Endothelial cell (in vitro differentiated cells): ENCODE results near the gene ZNF429. TPM values are rescaled to one million over a fixed set of nuclear protein-coding genes. Genes with fewer than 3 reads are reported as not detected.
A peak's percentile ranks its signal among the peaks of the same experiment; 100 is the strongest.

ENCODE experiments used
- DNase-seq: peaks from one replicate; pipeline ENCODE4 v3.0.0; 2021; ENCODE audit warnings: low spot score
- H3K27ac Mint-ChIP-seq: one replicate; pipeline ENCODE4 v1.8.0; 2021; ENCODE audit warnings: mixed read lengths, inconsistent platforms; ENCODE audit not compliant: unreplicated experiment
- H3K27me3 Mint-ChIP-seq: one replicate; pipeline ENCODE4 v1.8.0; 2021; ENCODE audit warnings: mild to moderate bottlenecking, moderate library complexity, mixed read lengths, inconsistent platforms; ENCODE audit not compliant: unreplicated experiment
- H3K36me3 Mint-ChIP-seq: one replicate; pipeline ENCODE4 v1.8.0; 2021; ENCODE audit warnings: mild to moderate bottlenecking, low read depth, mixed read lengths, inconsistent platforms; ENCODE audit not compliant: unreplicated experiment
- H3K4me1 Mint-ChIP-seq: one replicate; pipeline ENCODE4 v1.8.0; 2021; ENCODE audit warnings: mild to moderate bottlenecking, mixed read lengths, inconsistent platforms; ENCODE audit not compliant: unreplicated experiment
- H3K4me3 Mint-ChIP-seq: one replicate; pipeline ENCODE4 v1.8.0; 2021; ENCODE audit warnings: mild to moderate bottlenecking, mixed read lengths, inconsistent platforms; ENCODE audit not compliant: unreplicated experiment
- H3K9me3 Mint-ChIP-seq: one replicate; pipeline ENCODE4 v1.8.0; 2021; ENCODE audit warnings: mixed read lengths, inconsistent platforms; ENCODE audit not compliant: unreplicated experiment
- CTCF ChIP-seq: fragments of 200-600 bp; sonication (generic); IDR thresholded peaks from one replicate; pipeline ENCODE4 v1.5.0; 2021; ENCODE audit warnings: antibody characterized with exemption; ENCODE audit not compliant: unreplicated experiment
- long read RNA-seq: library from polyadenylated mRNA; unstranded; transcript quantifications from one replicate; pipeline ENCODE4 v2.0.0, GENCODE V29; 2020; ENCODE audit not compliant: unreplicated experiment
- total RNA-seq: library from RNA; stranded (reverse); fragmentation: NEBNext Ultra II Directional; extraction: Animal tissue kit (Norgen Biotek cat#: 25700); gene quantifications from one replicate; pipeline ENCODE4 v1.2.1, GENCODE V29; 2021; ENCODE audit not compliant: unreplicated experiment

ZNF429 gene
- 14.1 TPM for total RNA-seq
- long read RNA-seq, partial matches to known transcripts: 0 of 6 reads
- long read RNA-seq, other reads (novel, unspliced or antisense): 5 of 6 reads

GRCh38 chr19:21505459-21506451, at the start of gene ZNF429:
ZNF429 (plus strand) TSS chr19:21505602; CDS start chr19:21505772, 170 bp downstream.
- Mint-ChIP-seq H3K36me3 (peaks cover 29% of the 10 kb centered on the region), H3K27me3 (peaks cover 5% of the 10 kb centered on the region), H3K27ac (peak within 1 kb of the TSS; percentile 100)

GRCh38 chr19:21460686-21461085, 44.7 kb upstream of the ZNF429 start:
- H3K27ac Mint-ChIP-seq: no peak overlapping the region
- DNase-seq: no peak
- H3K36me3 Mint-ChIP-seq: peaks cover 34% of the 10 kb centered on the region
- H3K4me3 Mint-ChIP-seq: no peak overlapping the region
- no peaks in the 10 kb centered on the region for H3K27me3 Mint-ChIP-seq
- TF ChIP-seq CTCF: no peak
- peaks cover 14% of the 10 kb centered on the region for H3K9me3 Mint-ChIP-seq
- H3K4me1 Mint-ChIP-seq: no peaks in the 10 kb centered on the region

More at GRCh38 chr19:21505459-21506451, at the start of gene ZNF429:
- H3K4me3 Mint-ChIP-seq: peak within 1 kb of the TSS; percentile 99
- H3K4me1 Mint-ChIP-seq: peaks cover 3% of the 10 kb centered on the region
- no peak for TF ChIP-seq CTCF
- no peaks in the 10 kb centered on the region for H3K9me3 Mint-ChIP-seq
- peak; percentile 88 for DNase-seq

- H3K27me3 Mint-ChIP-seq: no peaks in the 10 kb centered on the region
- no peak for TF ChIP-seq CTCF
- no peak overlapping the region for H3K27ac Mint-ChIP-seq
- peaks cover 27% of the 10 kb centered on the region for H3K36me3 Mint-ChIP-seq
- peaks cover 2% of the 10 kb centered on the region for H3K4me1 Mint-ChIP-seq
- no peak for DNase-seq
- peaks cover 13% of the 10 kb centered on the region for H3K9me3 Mint-ChIP-seq
- no peak overlapping the region for H3K4me3 Mint-ChIP-seq
Measured at GRCh38 chr19:21462540-21462939, 42.9 kb upstream of the ZNF429 start.

- Mint-ChIP-seq H3K27me3 (no peaks in the 10 kb centered on the region), H3K9me3 (peaks cover 13% of the 10 kb centered on the region), H3K27ac (peak overlapping the region; percentile 81), H3K36me3 (peaks cover 27% of the 10 kb centered on the region), H3K4me1 (peaks cover 2% of the 10 kb centered on the region), H3K4me3 (peak overlapping the region; percentile 96)
- TF ChIP-seq CTCF: no peak
- DNase-seq: peak; percentile 53
Measured at GRCh38 chr19:21463449-21464105, 41.8 kb upstream of the ZNF429 start.
